Measurements from ENCODE around the gene NELFB. TPM values are rescaled to one million over a fixed set of nuclear protein-coding genes. Genes with fewer than 3 reads are reported as not detected.

Gene NELFB
- total RNA-seq, 2 donors from 2014 or later = 73.3 to 86.6 TPM

- Mint-ChIP-seq H3K36me3 (ENCODE audit: low read depth) (peaks cover 3% of the 10 kb centered on the region), H3K9me3 (no peaks in the 10 kb centered on the region), H3K27ac (peak within 1 kb of the TSS; percentile 48), H3K27me3 (ENCODE audit: insufficient read depth) (no peaks in the 10 kb centered on the region), H3K4me3 (peak within 1 kb of the TSS; percentile 61), H3K4me1 (peaks cover 11% of the 10 kb centered on the region)
- Histone ChIP-seq H3K4me3 (ENCODE audit: low read length) (peak within 1 kb of the TSS; percentile 89), H3K9ac (ENCODE audit: extremely low read depth, low read length, poor library complexity, severe bottlenecking) (peak within 1 kb of the TSS; percentile 11), H3K27ac (ENCODE audit: low read depth, low read length) (no peak within 1 kb of the TSS), H3K27me3 (ENCODE audit: control insufficient read depth, insufficient read depth, low read length, poor library complexity, severe bottlenecking) (no peaks in the 10 kb centered on the region), H3K9me3 (ENCODE audit: control insufficient read depth, low read length) (no peaks in the 10 kb centered on the region), H3K4me1 (ENCODE audit: control insufficient read depth, insufficient read depth, low read length) (peaks cover 21% of the 10 kb centered on the region), H3K36me3 (ENCODE audit: control insufficient read depth, insufficient read depth, low read length) (no peaks in the 10 kb centered on the region)
- 10 to 20% methylated on average over 30 to 88 of the region's 88 CpGs for WGBS, 2 experiments (ENCODE audit: insufficient coverage in 1 of 2, insufficient read length in 1 of 2)
- peak; percentile 82 for DNase-seq
- TF ChIP-seq CTCF (conservative IDR thresholded peaks at IDR 0.05) = no peak
Measured at GRCh38 chr9:137222190-137223077, 32.7 kb upstream of the NELFB start, which contains the start of gene RNF208. TSS of gene RNF208 (minus strand) at chr9:137222240. CDS start at chr9:137221212, 1,028 bp downstream.

GRCh38 chr9:137223078-137223970 is 31.8 kb upstream of the NELFB start:
- Mint-ChIP-seq H3K4me3 (peak overlapping the region; percentile 61), H3K9me3 (no peaks in the 10 kb centered on the region), H3K27ac (peak overlapping the region; percentile 48), H3K27me3 (ENCODE audit: insufficient read depth) (no peaks in the 10 kb centered on the region), H3K4me1 (peaks cover 12% of the 10 kb centered on the region), H3K36me3 (ENCODE audit: low read depth) (peaks cover 3% of the 10 kb centered on the region)
- TF ChIP-seq CTCF (conservative IDR thresholded peaks at IDR 0.05) = no peak
- Histone ChIP-seq H3K9me3 (ENCODE audit: control insufficient read depth, low read length) (no peaks in the 10 kb centered on the region), H3K4me1 (ENCODE audit: control insufficient read depth, insufficient read depth, low read length) (peaks cover 13% of the 10 kb centered on the region), H3K4me3 (ENCODE audit: low read length) (peak overlapping the region; percentile 89), H3K27ac (ENCODE audit: low read depth, low read length) (no peak overlapping the region), H3K9ac (ENCODE audit: extremely low read depth, low read length, poor library complexity, severe bottlenecking) (peak overlapping the region; percentile 73), H3K36me3 (ENCODE audit: control insufficient read depth, insufficient read depth, low read length) (no peaks in the 10 kb centered on the region), H3K27me3 (ENCODE audit: control insufficient read depth, insufficient read depth, low read length, poor library complexity, severe bottlenecking) (no peaks in the 10 kb centered on the region)
- WGBS, 2 experiments (ENCODE audit: insufficient coverage in 1 of 2, insufficient read length in 1 of 2) = 1 to 3% methylated on average over 32 to 63 of the region's 63 CpGs
- DNase-seq = peak; percentile 99

Measured in endodermal cell (in vitro differentiated cells).